ENCODE results near the gene CNOT3. TPM values are rescaled to one million over a fixed set of nuclear protein-coding genes. Genes with fewer than 3 reads are reported as not detected.

Gene CNOT3
- total and polyA plus RNA-seq, 2 of the 13 experiments (the other 11 are each of a cell fraction or from before 2014, with no cell fraction given), result 4.3 to 5.8 TPM

DNA sequence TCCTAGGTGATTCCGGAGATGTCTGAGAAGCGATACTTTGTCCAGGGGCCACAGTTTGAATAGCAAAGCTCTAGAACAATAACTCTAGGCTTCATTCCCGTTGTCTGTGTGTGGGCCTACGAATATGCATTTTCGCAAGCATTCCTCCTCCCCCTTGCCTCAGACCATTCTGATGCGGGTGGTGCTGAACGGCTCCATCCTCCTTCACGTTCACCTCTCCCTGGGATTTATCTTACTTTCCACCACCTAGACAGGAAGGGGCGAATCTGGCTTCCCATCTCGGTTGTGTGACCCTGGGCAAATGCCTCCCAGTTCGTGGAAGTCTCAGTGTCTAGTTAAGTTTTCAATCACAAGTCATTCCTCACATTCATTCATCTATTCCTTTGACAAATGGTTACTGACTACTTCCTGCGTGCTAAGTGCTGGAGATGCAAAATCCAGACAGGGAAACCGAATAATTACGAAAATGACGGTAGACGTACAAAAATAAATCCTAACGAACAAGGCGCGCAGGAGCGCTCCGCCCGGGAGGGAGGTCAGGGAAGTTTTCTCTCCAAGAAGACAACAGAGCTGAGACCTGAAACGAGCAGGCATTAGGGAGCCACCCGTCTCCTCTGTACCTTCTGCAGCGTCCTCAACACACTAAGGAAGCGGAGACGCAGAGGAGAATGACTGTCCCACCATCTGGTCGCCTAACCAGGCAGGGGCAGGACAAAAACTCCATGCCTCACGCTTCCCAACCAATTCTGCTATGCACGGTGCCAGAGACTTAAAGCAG, 1.3 kb upstream of the CNOT3 start (continued):
- TF ChIP-seq, protein P1, sequence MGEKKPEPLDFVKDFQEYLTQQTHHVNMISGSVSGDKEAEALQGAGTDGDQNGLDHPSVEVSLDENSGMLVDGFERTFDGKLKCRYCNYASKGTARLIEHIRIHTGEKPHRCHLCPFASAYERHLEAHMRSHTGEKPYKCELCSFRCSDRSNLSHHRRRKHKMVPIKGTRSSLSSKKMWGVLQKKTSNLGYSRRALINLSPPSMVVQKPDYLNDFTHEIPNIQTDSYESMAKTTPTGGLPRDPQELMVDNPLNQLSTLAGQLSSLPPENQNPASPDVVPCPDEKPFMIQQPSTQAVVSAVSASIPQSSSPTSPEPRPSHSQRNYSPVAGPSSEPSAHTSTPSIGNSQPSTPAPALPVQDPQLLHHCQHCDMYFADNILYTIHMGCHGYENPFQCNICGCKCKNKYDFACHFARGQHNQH (CRISPR knock-in tag; IDR thresholded peaks at IDR 0.05), result no peak; the same call in 1 of the 2 replicates
- TF ChIP-seq ZNF644 (CRISPR knock-in tag; IDR thresholded peaks at IDR 0.05; ENCODE audit: low read depth) (no peak), HCFC1 (IDR thresholded peaks at IDR 0.05; ENCODE audit: low read depth, low read length) (no peak), ASH2L (IDR thresholded peaks at IDR 0.05; ENCODE audit: insufficient read length, low read depth, low read length) (no peak), ZNF557 (CRISPR knock-in tag; IDR thresholded peaks at IDR 0.05) (no peak), ZNF891 (CRISPR knock-in tag; IDR thresholded peaks at IDR 0.05) (no peak), ZNF775 (CRISPR knock-in tag; IDR thresholded peaks at IDR 0.05; ENCODE audit: borderline replicate concordance) (no peak), ELF3 (CRISPR knock-in tag; IDR thresholded peaks at IDR 0.05) (no peak), TARDBP (CRISPR knock-in tag; IDR thresholded peaks at IDR 0.05) (no peak), IKZF4 (CRISPR knock-in tag; IDR thresholded peaks at IDR 0.05; ENCODE audit: borderline replicate concordance, low read depth, not compliant biosample characterization) (no peak), SP4 (CRISPR knock-in tag; IDR thresholded peaks at IDR 0.05) (no peak), PAX8 (CRISPR knock-in tag; IDR thresholded peaks at IDR 0.05; ENCODE audit: borderline replicate concordance) (no peak), ZNF160 (CRISPR knock-in tag; IDR thresholded peaks at IDR 0.05) (no peak), ONECUT2 (CRISPR knock-in tag; IDR thresholded peaks at IDR 0.05) (no peak), TCF7L2 (IDR thresholded peaks at IDR 0.05; ENCODE audit: low read depth, low read length) (no peak), HMG20A (CRISPR knock-in tag; IDR thresholded peaks at IDR 0.05; ENCODE audit: borderline replicate concordance) (no peak)
- TF ChIP-seq, protein P2, sequence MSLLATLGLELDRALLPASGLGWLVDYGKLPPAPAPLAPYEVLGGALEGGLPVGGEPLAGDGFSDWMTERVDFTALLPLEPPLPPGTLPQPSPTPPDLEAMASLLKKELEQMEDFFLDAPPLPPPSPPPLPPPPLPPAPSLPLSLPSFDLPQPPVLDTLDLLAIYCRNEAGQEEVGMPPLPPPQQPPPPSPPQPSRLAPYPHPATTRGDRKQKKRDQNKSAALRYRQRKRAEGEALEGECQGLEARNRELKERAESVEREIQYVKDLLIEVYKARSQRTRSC (CRISPR knock-in tag; IDR thresholded peaks at IDR 0.05; ENCODE audit: low read depth), result no peak
- TF ChIP-seq, protein P3, sequence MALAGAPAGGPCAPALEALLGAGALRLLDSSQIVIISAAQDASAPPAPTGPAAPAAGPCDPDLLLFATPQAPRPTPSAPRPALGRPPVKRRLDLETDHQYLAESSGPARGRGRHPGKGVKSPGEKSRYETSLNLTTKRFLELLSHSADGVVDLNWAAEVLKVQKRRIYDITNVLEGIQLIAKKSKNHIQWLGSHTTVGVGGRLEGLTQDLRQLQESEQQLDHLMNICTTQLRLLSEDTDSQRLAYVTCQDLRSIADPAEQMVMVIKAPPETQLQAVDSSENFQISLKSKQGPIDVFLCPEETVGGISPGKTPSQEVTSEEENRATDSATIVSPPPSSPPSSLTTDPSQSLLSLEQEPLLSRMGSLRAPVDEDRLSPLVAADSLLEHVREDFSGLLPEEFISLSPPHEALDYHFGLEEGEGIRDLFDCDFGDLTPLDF (CRISPR knock-in tag; IDR thresholded peaks at IDR 0.05), result no peak
- TF ChIP-seq, protein P4, sequence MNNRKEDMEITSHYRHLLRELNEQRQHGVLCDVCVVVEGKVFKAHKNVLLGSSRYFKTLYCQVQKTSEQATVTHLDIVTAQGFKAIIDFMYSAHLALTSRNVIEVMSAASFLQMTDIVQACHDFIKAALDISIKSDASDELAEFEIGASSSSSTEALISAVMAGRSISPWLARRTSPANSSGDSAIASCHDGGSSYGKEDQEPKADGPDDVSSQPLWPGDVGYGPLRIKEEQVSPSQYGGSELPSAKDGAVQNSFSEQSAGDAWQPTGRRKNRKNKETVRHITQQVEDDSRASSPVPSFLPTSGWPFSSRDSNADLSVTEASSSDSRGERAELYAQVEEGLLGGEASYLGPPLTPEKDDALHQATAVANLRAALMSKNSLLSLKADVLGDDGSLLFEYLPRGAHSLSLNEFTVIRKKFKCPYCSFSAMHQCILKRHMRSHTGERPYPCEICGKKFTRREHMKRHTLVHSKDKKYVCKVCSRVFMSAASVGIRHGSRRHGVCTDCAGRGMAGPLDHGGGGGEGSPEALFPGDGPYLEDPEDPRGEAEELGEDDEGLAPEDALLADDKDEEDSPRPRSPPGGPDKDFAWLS (CRISPR knock-in tag; IDR thresholded peaks at IDR 0.05; ENCODE audit: borderline replicate concordance), result no peak
- TF ChIP-seq, protein P5, sequence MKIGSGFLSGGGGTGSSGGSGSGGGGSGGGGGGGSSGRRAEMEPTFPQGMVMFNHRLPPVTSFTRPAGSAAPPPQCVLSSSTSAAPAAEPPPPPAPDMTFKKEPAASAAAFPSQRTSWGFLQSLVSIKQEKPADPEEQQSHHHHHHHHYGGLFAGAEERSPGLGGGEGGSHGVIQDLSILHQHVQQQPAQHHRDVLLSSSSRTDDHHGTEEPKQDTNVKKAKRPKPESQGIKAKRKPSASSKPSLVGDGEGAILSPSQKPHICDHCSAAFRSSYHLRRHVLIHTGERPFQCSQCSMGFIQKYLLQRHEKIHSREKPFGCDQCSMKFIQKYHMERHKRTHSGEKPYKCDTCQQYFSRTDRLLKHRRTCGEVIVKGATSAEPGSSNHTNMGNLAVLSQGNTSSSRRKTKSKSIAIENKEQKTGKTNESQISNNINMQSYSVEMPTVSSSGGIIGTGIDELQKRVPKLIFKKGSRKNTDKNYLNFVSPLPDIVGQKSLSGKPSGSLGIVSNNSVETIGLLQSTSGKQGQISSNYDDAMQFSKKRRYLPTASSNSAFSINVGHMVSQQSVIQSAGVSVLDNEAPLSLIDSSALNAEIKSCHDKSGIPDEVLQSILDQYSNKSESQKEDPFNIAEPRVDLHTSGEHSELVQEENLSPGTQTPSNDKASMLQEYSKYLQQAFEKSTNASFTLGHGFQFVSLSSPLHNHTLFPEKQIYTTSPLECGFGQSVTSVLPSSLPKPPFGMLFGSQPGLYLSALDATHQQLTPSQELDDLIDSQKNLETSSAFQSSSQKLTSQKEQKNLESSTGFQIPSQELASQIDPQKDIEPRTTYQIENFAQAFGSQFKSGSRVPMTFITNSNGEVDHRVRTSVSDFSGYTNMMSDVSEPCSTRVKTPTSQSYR (CRISPR knock-in tag; IDR thresholded peaks at IDR 0.05; ENCODE audit: borderline replicate concordance), result no peak

All from HepG2 (cell line).